Calu3 (cell line): ENCODE results near the gene MAPK1. TPM values are rescaled to one million over a fixed set of nuclear protein-coding genes. Genes with fewer than 3 reads are reported as not detected.
"Not testable (repeated sequence)": the region's sequence is repeated elsewhere in the genome, so short reads cannot be mapped to it uniquely, and the experiment has no call there.

Experiments
- BruUV-seq: library from RNA; stranded (reverse); fragments of 400-500 nt; replicated peaks from 2 replicates; lab custom pipeline; 2021; lab: Mats Ljungman, UMichigan
- CTCF ChIA-PET: fragments of 300-600 bp; sonication (Branson Sonifier 250); formaldehyde crosslinking; loops from one replicate; lab custom pipeline; 2022; ENCODE audit warnings: antibody characterized with exemption; lab: Charles Lee
- DNase-seq: peaks from one replicate; pipeline ENCODE4 v3.0.0; 2022
- H3K27ac Mint-ChIP-seq: one replicate; pipeline ENCODE4 v1.8.0; 2022; ENCODE audit warnings: mixed read lengths; ENCODE audit not compliant: unreplicated experiment
- H3K27me3 Mint-ChIP-seq: one replicate; pipeline ENCODE4 v1.8.0; 2022; ENCODE audit warnings: mixed read lengths; ENCODE audit not compliant: unreplicated experiment
- H3K36me3 Mint-ChIP-seq: one replicate; pipeline ENCODE4 v1.8.0; 2022; ENCODE audit warnings: mild to moderate bottlenecking, moderate library complexity, mixed read lengths; ENCODE audit not compliant: insufficient read depth, unreplicated experiment
- H3K4me1 Mint-ChIP-seq: one replicate; pipeline ENCODE4 v1.8.0; 2022; ENCODE audit warnings: mild to moderate bottlenecking, low read depth, mixed read lengths; ENCODE audit not compliant: unreplicated experiment
- H3K4me3 Mint-ChIP-seq: one replicate; pipeline ENCODE4 v1.8.0; 2022; ENCODE audit warnings: mild to moderate bottlenecking, low read depth, moderate library complexity, mixed read lengths; ENCODE audit not compliant: unreplicated experiment
- H3K9me3 Mint-ChIP-seq: one replicate; pipeline ENCODE4 v1.8.0; 2022; ENCODE audit warnings: low read depth, mixed read lengths; ENCODE audit not compliant: unreplicated experiment
- CTCF ChIP-seq: fragments of 200-600 bp; IDR thresholded peaks from one replicate; pipeline ENCODE4 v1.8.0; 2022; ENCODE audit warnings: antibody characterized with exemption; ENCODE audit not compliant: unreplicated experiment
- intact Hi-C: fragments of 100-400 bp; cut with micrococcal nuclease; formaldehyde crosslinking; loops from one replicate; pipeline ENCODE4 v1.10.0; 2022; ENCODE audit not compliant: unreplicated experiment
- total RNA-seq: library from RNA; stranded (reverse); gene quantifications from 2 replicates; pipeline ENCODE4 v1.2.3, GENCODE V29; 2022

Gene MAPK1
- total RNA-seq, 1 experiment from 2014 or later = 157 TPM

GRCh38 chr22:21791635-21792625 lies 75.5 kb downstream of the MAPK1 start:
- H3K27me3 Mint-ChIP-seq = no peaks in the 10 kb centered on the region
- no peaks in the 10 kb centered on the region for H3K9me3 Mint-ChIP-seq
- BruUV-seq = no TSS peak
- H3K4me3 Mint-ChIP-seq = no peak overlapping the region
- H3K4me1 Mint-ChIP-seq = peaks cover 10% of the 10 kb centered on the region
- intact Hi-C loops = no loop called here
- no peak overlapping the region for H3K27ac Mint-ChIP-seq
- TF ChIP-seq CTCF = no peak
- no peak for DNase-seq
- CTCF ChIA-PET = no interaction called here
- H3K36me3 Mint-ChIP-seq = peaks cover 5% of the 10 kb centered on the region

- H3K27ac Mint-ChIP-seq, H3K36me3 Mint-ChIP-seq, H3K9me3 Mint-ChIP-seq, CTCF ChIA-PET, H3K27me3 Mint-ChIP-seq, intact Hi-C loops, H3K4me3 Mint-ChIP-seq, BruUV-seq, DNase-seq: not testable (repeated sequence)
- H3K4me1 Mint-ChIP-seq = peaks cover 10% of the 10 kb centered on the region
These were observed 76.4 kb downstream of the MAPK1 start for GRCh38 chr22:21790849-21791610.

GRCh38 chr22:21790359-21790758 lies 77.1 kb downstream of the MAPK1 start:
- H3K36me3 Mint-ChIP-seq = peaks cover 13% of the 10 kb centered on the region
- no peaks in the 10 kb centered on the region for H3K9me3 Mint-ChIP-seq
- no TSS peak for BruUV-seq
- H3K4me3 Mint-ChIP-seq = no peak overlapping the region
- intact Hi-C loops = no loop called here
- no peaks in the 10 kb centered on the region for H3K27me3 Mint-ChIP-seq
- no peak for DNase-seq
- no peak overlapping the region for H3K27ac Mint-ChIP-seq
- CTCF ChIA-PET = no interaction called here
- no peak for TF ChIP-seq CTCF
- peaks cover 10% of the 10 kb centered on the region for H3K4me1 Mint-ChIP-seq

GRCh38 chr22:21787565-21787964 lies 79.9 kb downstream of the MAPK1 start:
- H3K27me3 Mint-ChIP-seq, BruUV-seq, DNase-seq, intact Hi-C loops, H3K4me3 Mint-ChIP-seq, H3K9me3 Mint-ChIP-seq, H3K27ac Mint-ChIP-seq: not testable (repeated sequence)
- H3K4me1 Mint-ChIP-seq = peaks cover 10% of the 10 kb centered on the region
- CTCF ChIA-PET = interaction anchor here (1.8 kb wide), 1 partner anchor 12 kb away, joined by 7 read pairs; no protein-coding TSS in a partner anchor
- H3K36me3 Mint-ChIP-seq = peaks cover 23% of the 10 kb centered on the region

GRCh38 chr22:21780259-21780658 lies 87.2 kb downstream of the MAPK1 start:
- Mint-ChIP-seq H3K9me3 (no peaks in the 10 kb centered on the region), H3K4me3 (no peak overlapping the region), H3K4me1 (no peaks in the 10 kb centered on the region), H3K36me3 (peaks cover 15% of the 10 kb centered on the region), H3K27ac (no peak overlapping the region), H3K27me3 (no peaks in the 10 kb centered on the region)
- no TSS peak for BruUV-seq
- CTCF ChIA-PET = no interaction called here
- no peak for TF ChIP-seq CTCF
- no peak for DNase-seq
- intact Hi-C loops = no loop called here
